Measurements from ENCODE around the gene RPH3AL. TPM values are rescaled to one million over a fixed set of nuclear protein-coding genes. Genes with fewer than 3 reads are reported as not detected.
"Not testable (repeated sequence)": the region's sequence is repeated elsewhere in the genome, so short reads cannot be mapped to it uniquely, and the experiment has no call there.

RPH3AL gene
- total and polyA plus RNA-seq, 2 experiments from 2014 or later: 13.8 to 39.0 TPM

- DNase-seq (ENCODE audit: low read depth in 1 of 2, low spot score in 1 of 2): peak in 1 of 2 donors; percentile 31
- no peaks in the 10 kb centered on the region for H3K27me3 ChIP-seq
- H3K9me3 ChIP-seq (ENCODE audit: low read depth): no peaks in the 10 kb centered on the region
- H3K27ac ChIP-seq: no peak overlapping the region
- no peaks in the 10 kb centered on the region for H3K36me3 ChIP-seq
- H3K4me1 ChIP-seq (ENCODE audit: low read depth): no peaks in the 10 kb centered on the region
- TF ChIP-seq CTCF (IDR thresholded peaks at IDR 0.05; ENCODE audit: low read depth, low read length): no peak
- H3K4me3 ChIP-seq: no peak overlapping the region
These were observed 153.4 kb downstream of the RPH3AL start for GRCh38 chr17:199191-199604.

- not testable (repeated sequence) for H3K9me3 ChIP-seq (ENCODE audit: low read depth); DNase-seq (ENCODE audit: low read depth in 1 of 2, low spot score in 1 of 2); H3K4me1 ChIP-seq (ENCODE audit: low read depth); H3K36me3 ChIP-seq; H3K27me3 ChIP-seq; H3K4me3 ChIP-seq; H3K27ac ChIP-seq
These were observed 154.4 kb downstream of the RPH3AL start for GRCh38 chr17:198225-198624.

GRCh38 chr17:197352-197751 is 155.3 kb downstream of the RPH3AL start:
- no peaks in the 10 kb centered on the region for H3K9me3 ChIP-seq (ENCODE audit: low read depth)
- no peaks in the 10 kb centered on the region for H3K4me1 ChIP-seq (ENCODE audit: low read depth)
- no peaks in the 10 kb centered on the region for H3K27me3 ChIP-seq
- H3K36me3 ChIP-seq: no peaks in the 10 kb centered on the region
- no peak overlapping the region for H3K27ac ChIP-seq
- TF ChIP-seq CTCF (IDR thresholded peaks at IDR 0.05; ENCODE audit: low read depth, low read length): no peak
- H3K4me3 ChIP-seq: no peak overlapping the region
- no peak for DNase-seq (ENCODE audit: low read depth in 1 of 2, low spot score in 1 of 2)

GRCh38 chr17:194828-195602 is 157.6 kb downstream of the RPH3AL start:
- H3K9me3 ChIP-seq (ENCODE audit: low read depth): no peaks in the 10 kb centered on the region
- H3K4me3 ChIP-seq: no peak overlapping the region
- DNase-seq (ENCODE audit: low read depth in 1 of 2, low spot score in 1 of 2): no peak
- TF ChIP-seq CTCF (IDR thresholded peaks at IDR 0.05; ENCODE audit: low read depth, low read length): no peak
- no peaks in the 10 kb centered on the region for H3K27me3 ChIP-seq
- no peaks in the 10 kb centered on the region for H3K4me1 ChIP-seq (ENCODE audit: low read depth)
- H3K27ac ChIP-seq: no peak overlapping the region
- no peaks in the 10 kb centered on the region for H3K36me3 ChIP-seq

- Histone ChIP-seq H3K4me3 (no peak overlapping the region), H3K4me1 (ENCODE audit: low read depth) (no peaks in the 10 kb centered on the region), H3K27ac (no peak overlapping the region), H3K9me3 (ENCODE audit: low read depth) (no peaks in the 10 kb centered on the region), H3K27me3 (no peaks in the 10 kb centered on the region), H3K36me3 (no peaks in the 10 kb centered on the region)
- DNase-seq (ENCODE audit: low read depth in 1 of 2, low spot score in 1 of 2): no peak
- TF ChIP-seq CTCF (IDR thresholded peaks at IDR 0.05; ENCODE audit: low read depth, low read length): no peak
These were observed 158.5 kb downstream of the RPH3AL start for GRCh38 chr17:193841-194806.

- Histone ChIP-seq H3K27ac (no peak overlapping the region), H3K27me3 (no peaks in the 10 kb centered on the region), H3K4me1 (ENCODE audit: low read depth) (no peaks in the 10 kb centered on the region), H3K4me3 (no peak overlapping the region), H3K9me3 (ENCODE audit: low read depth) (no peaks in the 10 kb centered on the region), H3K36me3 (no peaks in the 10 kb centered on the region)
- DNase-seq (ENCODE audit: low read depth in 1 of 2, low spot score in 1 of 2): no peak
- no peak for TF ChIP-seq CTCF (IDR thresholded peaks at IDR 0.05; ENCODE audit: low read depth, low read length)
These were observed 159.2 kb downstream of the RPH3AL start for GRCh38 chr17:193426-193810.
